Endothelial cell of umbilical vein (primary cell): ENCODE results near the gene DYNC2LI1. TPM values are rescaled to one million over a fixed set of nuclear protein-coding genes. Genes with fewer than 3 reads are reported as not detected.

ENCODE experiments used
- BruUV-seq: library from RNA; stranded (reverse); fragments of 400-500 nt; replicated peaks from 2 replicates; lab custom pipeline; 2021; lab: Mats Ljungman, UMichigan
- CTCF ChIA-PET: fragments of 300-600, 350-600 bp; sonication (Branson Sonifier 250); formaldehyde crosslinking; loops from one replicate; lab custom pipeline; 2021; ENCODE audit warnings: antibody characterized with exemption, inconsistent platforms; lab: Charles Lee
- POLR2A ChIA-PET: fragments of 300-600, 350-600 bp; sonication (Branson Sonifier 250); formaldehyde crosslinking; loops from one replicate; lab custom pipeline; 2021; ENCODE audit warnings: antibody characterized with exemption, inconsistent platforms; lab: Charles Lee
- DNase-seq: peaks from one replicate; pipeline ENCODE4 v3.0.0-alpha.2; 2011; ENCODE audit warnings: low read depth, low spot score
- FAIRE-seq: peaks from 2 replicates; lab custom pipeline; 2011; peaks lifted over from hg19 to GRCh38; lab: Jason Lieb, UNC
- H2AFZ ChIP-seq: 2 replicates; pipeline ENCODE4 v1.6.0; 2012; ENCODE audit warnings: low read depth, low read length, control low read depth, inconsistent platforms
- H3K27ac ChIP-seq: 2 replicates; pipeline ENCODE4 v1.5.1; 2011; ENCODE audit warnings: low read depth, mild to moderate bottlenecking, control low read depth, low read length, moderate library complexity; ENCODE audit not compliant: insufficient read depth
- H3K27me3 ChIP-seq, 2 experiments: 2 replicates each; pipeline versions ENCODE4 v1.6.0 to v1.6.1; 2011; ENCODE audit warnings: low read length in 2 of 2, mixed read lengths in 1 of 2; ENCODE audit not compliant: control insufficient read depth in 2 of 2, insufficient read depth in 2 of 2
- H3K36me3 ChIP-seq, 2 experiments: 2 replicates in 1 of 2; 3 replicates in 1 of 2; pipeline ENCODE4 v1.5.1; 2011; ENCODE audit warnings: low read length in 2 of 2, mild to moderate bottlenecking in 1 of 2, moderate library complexity in 1 of 2; ENCODE audit not compliant: control insufficient read depth in 2 of 2, insufficient read depth in 2 of 2; ENCODE audit errors: extremely low read depth in 1 of 2
- H3K4me1 ChIP-seq: 3 replicates; pipeline ENCODE4 v1.5.1; 2011; ENCODE audit warnings: mild to moderate bottlenecking, low read length; ENCODE audit not compliant: control insufficient read depth, insufficient read depth; ENCODE audit errors: extremely low read depth
- H3K4me2 ChIP-seq: 2 replicates; pipeline ENCODE4 v1.6.1; 2011; ENCODE audit warnings: low read length, control low read depth, mixed read lengths; ENCODE audit not compliant: insufficient read depth
- H3K4me3 ChIP-seq, 3 experiments: fragments of 200-600 bp in 1 of 3; sonication (generic), shearing (Covaris generic) in 1 of 3; replicated peaks in 1 of 3; 2 replicates each; pipeline ENCODE4 v1.5.1; 2011 to 2016; ENCODE audit warnings: control low read depth in 3 of 3, low read length in 3 of 3, mild to moderate bottlenecking in 2 of 3, inconsistent platforms in 1 of 3, low read depth in 1 of 3, moderate library complexity in 1 of 3; ENCODE audit not compliant: insufficient read depth in 1 of 3
- H3K79me2 ChIP-seq: 2 replicates; pipeline ENCODE4 v1.6.0; 2012; ENCODE audit warnings: low read length, inconsistent platforms; ENCODE audit not compliant: control insufficient read depth, insufficient read depth
- H3K9ac ChIP-seq: replicated peaks from 2 replicates; pipeline ENCODE3; 2011; ENCODE audit warnings: low read length, control low read depth; ENCODE audit not compliant: insufficient read depth; ENCODE audit errors: extremely low read depth
- H3K9me1 ChIP-seq: replicated peaks from 3 replicates; pipeline ENCODE4 v1.6.0; 2011; ENCODE audit warnings: mild to moderate bottlenecking, low read length; ENCODE audit not compliant: control insufficient read depth, insufficient read depth; ENCODE audit errors: extremely low read depth
- H3K9me3 ChIP-seq: replicated peaks from 2 replicates; pipeline ENCODE4 v1.5.1; 2012; ENCODE audit warnings: low read length, inconsistent platforms; ENCODE audit not compliant: control insufficient read depth, insufficient read depth
- H4K20me1 ChIP-seq: replicated peaks from 2 replicates; pipeline ENCODE3; 2011; ENCODE audit warnings: mild to moderate bottlenecking, low read length; ENCODE audit not compliant: control insufficient read depth, insufficient read depth; ENCODE audit errors: extremely low read depth
- EZH2 ChIP-seq: IDR thresholded peaks from 2 replicates; pipeline ENCODE4 v1.6.1; 2012; ENCODE audit warnings: borderline replicate concordance, low read depth, mild to moderate bottlenecking, moderate library complexity, low read length, inconsistent platforms; ENCODE audit not compliant: severe bottlenecking
- FOS ChIP-seq: IDR thresholded peaks from 2 replicates; pipeline ENCODE4 v1.6.1; 2011; ENCODE audit warnings: mild to moderate bottlenecking, low read length, moderate library complexity, borderline replicate concordance; ENCODE audit not compliant: insufficient read depth
- GATA2 ChIP-seq: IDR thresholded peaks from 2 replicates; pipeline ENCODE4 v1.7.0; 2011; ENCODE audit warnings: low read depth, mild to moderate bottlenecking, moderate library complexity, mixed read lengths, low read length; ENCODE audit not compliant: insufficient read length, insufficient read depth
- JUN ChIP-seq: IDR thresholded peaks from 2 replicates; pipeline ENCODE4 v1.6.1; 2011; ENCODE audit warnings: borderline replicate concordance, low read depth; ENCODE audit not compliant: insufficient read length, insufficient read depth
- MYC ChIP-seq: IDR thresholded peaks from one replicate; pipeline ENCODE4 v1.6.1; 2011; ENCODE audit warnings: mild to moderate bottlenecking, low read depth, low read length
- POLR2A ChIP-seq: IDR thresholded peaks from 2 replicates; pipeline ENCODE4 v1.6.1; 2012; ENCODE audit warnings: low read depth, mild to moderate bottlenecking, control low read depth, low read length
- POLR2AphosphoS5 ChIP-seq: IDR thresholded peaks from 2 replicates; pipeline ENCODE4 v1.6.1; 2012; ENCODE audit warnings: low read depth, mild to moderate bottlenecking, control low read depth, low read length, moderate library complexity; ENCODE audit not compliant: insufficient read depth
- dilution Hi-C: fragments of 300-500 bp; cut with MboI; formaldehyde crosslinking; loops from one replicate; pipeline ENCODE4 v1.15.0; 2019; ENCODE audit warnings: low sequenced_read_pairs; ENCODE audit not compliant: extremely low pct_ligation_motif_present
- intact Hi-C: fragments of 100-400 bp; cut with micrococcal nuclease; formaldehyde crosslinking; loops from one replicate; pipeline ENCODE4 v1.10.0; 2022
- polyA plus RNA-seq, 4 experiments: library from polyadenylated mRNA; depleted of rRNA in 3 of 4; stranded (reverse) in 3 of 4; unstranded in 1 of 4; fragments of >200 nt; gene quantifications; 2 replicates each; pipeline versions ENCODE4 v1.2.1 to v1.2.3, GENCODE V29; 2011 to 2012; ENCODE audit warnings: missing spikeins in 1 of 4
- total RNA-seq: library from RNA; stranded (reverse); gene quantifications from 2 replicates; pipeline ENCODE4 v1.2.3, GENCODE V29; 2021
- TF ChIP-seq, protein P1 (sequence below): IDR thresholded peaks from 2 replicates; pipeline ENCODE4 v1.6.1; 2011; ENCODE audit not compliant: insufficient read depth, insufficient read length
- TF ChIP-seq, protein P2 (sequence below), 2 donors: IDR thresholded peaks; 1 replicate in 1 of 2; 2 replicates in 1 of 2; pipeline ENCODE4 v1.5.1; 2011; ENCODE audit warnings: low read length in 2 of 2, mild to moderate bottlenecking in 2 of 2, moderate library complexity in 2 of 2, control low read depth in 1 of 2, inconsistent platforms in 1 of 2, low read depth in 1 of 2; ENCODE audit not compliant: insufficient read depth in 1 of 2; ENCODE audit errors: extremely low read depth in 1 of 2

The DYNC2LI1 gene
- total and polyA plus RNA-seq, 2 donors (not counting 3 experiments of a cell fraction or from before 2014, with no cell fraction given), result 4.2 to 8.7 TPM

DNA sequence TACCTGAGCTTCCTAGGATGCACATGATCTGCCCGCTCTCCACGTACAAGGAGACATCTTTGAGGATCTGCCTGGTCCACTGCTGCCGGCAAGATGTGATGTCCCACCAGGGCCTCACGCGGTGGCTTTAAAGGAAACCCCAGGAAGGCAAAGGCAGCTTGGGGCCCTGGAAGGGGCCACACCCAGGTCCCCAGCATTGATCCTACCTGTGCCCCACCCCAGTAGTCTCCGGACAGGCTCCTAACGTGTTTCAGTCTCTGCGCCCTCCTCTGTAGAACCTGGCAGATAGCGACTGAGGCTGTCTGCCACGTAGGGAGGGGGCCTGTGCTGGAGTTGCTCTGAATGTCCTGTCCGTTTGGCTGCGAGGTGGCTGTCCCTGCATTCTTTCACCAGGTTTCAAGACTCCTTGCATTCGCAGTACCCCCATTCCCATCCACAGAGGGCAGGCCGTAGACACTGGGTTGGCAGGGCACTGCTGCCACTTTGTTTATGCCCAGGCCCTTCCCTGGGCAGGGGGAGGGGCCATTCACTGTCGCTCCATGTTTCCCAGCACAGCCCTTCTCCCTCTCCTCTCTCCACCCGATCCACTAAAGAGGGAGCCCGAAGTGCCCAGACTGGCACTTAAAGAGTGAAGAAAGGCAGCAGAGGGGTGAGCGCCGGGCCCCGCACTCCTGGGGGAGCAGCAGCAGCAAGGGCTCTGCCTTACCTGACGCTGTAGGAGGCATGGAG lies 64.2 kb downstream of the DYNC2LI1 start:
- Histone ChIP-seq H3K27me3 (peaks cover 1 to 3% of the 10 kb centered on the region in 2 experiments), H3K27ac (no peak overlapping the region), H3K9me3 (no peaks in the 10 kb centered on the region), H3K36me3 (no peaks in the 10 kb centered on the region), H4K20me1 (no peaks in the 10 kb centered on the region), H3K4me2 (no peak overlapping the region), H3K9ac (no peak overlapping the region), H3K4me1 (no peaks in the 10 kb centered on the region), H3K4me3 (no peak overlapping the region), H3K9me1 (no peaks in the 10 kb centered on the region), H3K79me2 (no peaks in the 10 kb centered on the region), H2AFZ (no peak overlapping the region)
- ChIA-PET CTCF (no interaction called here), POLR2A (no interaction called here)
- dilution Hi-C loops, result no loop called here
- no peak for FAIRE-seq
- DNase-seq, result no peak
- intact Hi-C loops, result no loop called here
- BruUV-seq, result no TSS peak
- TF ChIP-seq, protein P1, sequence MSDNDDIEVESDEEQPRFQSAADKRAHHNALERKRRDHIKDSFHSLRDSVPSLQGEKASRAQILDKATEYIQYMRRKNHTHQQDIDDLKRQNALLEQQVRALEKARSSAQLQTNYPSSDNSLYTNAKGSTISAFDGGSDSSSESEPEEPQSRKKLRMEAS, result no peak
- TF ChIP-seq FOS (no peak), EZH2 (no peak), POLR2A (no peak), JUN (no peak), MYC (no peak), GATA2 (no peak), POLR2AphosphoS5 (no peak)
- TF ChIP-seq, protein P2, sequence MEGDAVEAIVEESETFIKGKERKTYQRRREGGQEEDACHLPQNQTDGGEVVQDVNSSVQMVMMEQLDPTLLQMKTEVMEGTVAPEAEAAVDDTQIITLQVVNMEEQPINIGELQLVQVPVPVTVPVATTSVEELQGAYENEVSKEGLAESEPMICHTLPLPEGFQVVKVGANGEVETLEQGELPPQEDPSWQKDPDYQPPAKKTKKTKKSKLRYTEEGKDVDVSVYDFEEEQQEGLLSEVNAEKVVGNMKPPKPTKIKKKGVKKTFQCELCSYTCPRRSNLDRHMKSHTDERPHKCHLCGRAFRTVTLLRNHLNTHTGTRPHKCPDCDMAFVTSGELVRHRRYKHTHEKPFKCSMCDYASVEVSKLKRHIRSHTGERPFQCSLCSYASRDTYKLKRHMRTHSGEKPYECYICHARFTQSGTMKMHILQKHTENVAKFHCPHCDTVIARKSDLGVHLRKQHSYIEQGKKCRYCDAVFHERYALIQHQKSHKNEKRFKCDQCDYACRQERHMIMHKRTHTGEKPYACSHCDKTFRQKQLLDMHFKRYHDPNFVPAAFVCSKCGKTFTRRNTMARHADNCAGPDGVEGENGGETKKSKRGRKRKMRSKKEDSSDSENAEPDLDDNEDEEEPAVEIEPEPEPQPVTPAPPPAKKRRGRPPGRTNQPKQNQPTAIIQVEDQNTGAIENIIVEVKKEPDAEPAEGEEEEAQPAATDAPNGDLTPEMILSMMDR (IDR thresholded peaks at IDR 0.05; ENCODE audit: extremely low read depth in 1 of 2, insufficient read depth in 1 of 2, low read depth in 1 of 2, low read length in 2 of 2), result no peak
